ENCODE measurements around the gene GFRA4.

GFRA4 gene

DNA sequence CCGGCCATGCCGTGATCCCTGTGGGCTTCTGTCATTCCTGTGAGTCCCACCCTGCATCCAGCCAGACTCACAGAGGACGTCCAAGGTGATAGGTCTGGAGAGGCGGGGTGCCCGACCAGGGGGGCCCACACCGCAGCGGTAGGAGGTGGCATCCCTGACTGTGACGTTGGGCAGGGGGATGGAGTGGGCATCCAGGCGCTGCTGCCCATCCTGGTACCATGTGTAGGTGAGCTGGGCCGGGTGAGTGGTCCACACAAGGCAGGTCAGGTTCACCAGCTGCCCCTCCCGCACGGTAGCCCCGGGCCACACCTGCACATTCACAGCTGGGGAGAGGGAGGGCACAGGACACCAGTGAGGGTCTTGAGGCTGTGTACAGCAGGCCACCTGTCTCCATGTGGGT, 30.2 kb upstream of the GFRA4 start:
- DNase-seq (ENCODE audit: low read depth) = no peak

DNA sequence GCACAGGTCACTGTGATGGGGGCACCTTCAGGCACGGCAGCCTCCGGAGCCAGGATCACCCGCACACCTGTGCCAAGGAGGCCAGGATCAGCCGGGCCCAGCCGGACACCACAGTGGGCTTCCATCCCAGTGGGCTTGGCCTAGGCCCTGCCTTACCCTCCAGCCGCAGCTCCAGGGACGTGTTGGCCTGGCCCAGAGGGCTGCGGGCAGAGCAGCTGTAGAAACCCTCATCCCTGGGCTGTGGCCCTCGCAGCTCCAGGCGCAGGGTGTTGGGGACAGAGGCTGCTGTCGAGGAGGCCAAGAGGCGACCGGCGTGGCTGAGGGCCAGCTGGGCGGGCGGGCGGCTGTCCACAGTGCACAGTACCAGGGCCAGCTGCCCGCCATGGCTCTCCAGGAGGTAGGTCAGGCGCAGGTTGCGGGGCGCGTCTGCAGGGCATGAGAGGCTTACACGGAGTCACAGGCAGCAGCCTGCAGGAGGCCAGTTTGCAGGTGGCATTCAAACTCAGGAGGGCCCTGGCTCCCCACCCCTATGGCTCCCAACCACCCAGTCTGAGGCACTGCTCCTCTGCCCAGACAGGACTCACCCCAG, 29.6 kb upstream of the GFRA4 start:
- DNase-seq (ENCODE audit: low read depth) = no peak

DNA sequence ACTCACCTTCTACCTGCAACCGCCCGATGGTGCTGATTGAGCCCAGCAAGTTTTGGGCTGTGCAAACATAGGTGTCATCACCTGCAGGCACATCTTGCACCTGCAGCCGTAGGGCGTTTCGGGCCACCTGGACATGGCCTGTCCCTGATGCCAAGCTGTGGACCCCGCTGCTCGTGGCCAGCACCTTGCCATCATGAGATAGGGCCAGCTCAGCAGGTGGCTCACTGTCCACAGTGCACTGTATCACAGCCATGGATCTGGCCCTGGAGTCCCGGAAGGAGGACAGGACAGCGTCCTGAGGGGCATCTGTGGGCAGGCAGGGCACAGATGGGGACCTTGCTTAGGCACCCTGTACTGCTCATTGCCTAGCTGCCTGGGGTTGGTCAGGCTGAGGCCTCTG, 28.7 kb upstream of the GFRA4 start:
- no peak for DNase-seq (ENCODE audit: low read depth)

DNA sequence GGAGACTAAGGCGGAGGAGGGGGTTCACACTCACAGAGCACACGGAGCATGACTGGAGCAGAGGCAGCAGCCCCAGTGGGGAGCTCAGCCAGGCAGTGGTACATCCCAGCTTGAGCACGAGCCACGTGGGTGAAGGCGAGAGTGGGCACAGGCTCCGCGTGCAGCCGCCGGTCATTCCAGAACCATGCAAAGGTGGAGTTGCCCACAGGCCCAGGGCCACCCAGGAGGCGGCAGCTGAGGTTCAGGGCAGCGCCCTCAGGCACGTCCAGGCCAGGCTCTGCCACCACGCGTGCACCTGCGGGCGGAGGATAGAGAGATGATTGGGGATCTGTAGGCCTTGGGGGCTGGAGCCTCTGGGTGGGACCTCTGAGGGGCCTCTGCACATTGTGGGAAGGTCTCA, 28.1 kb upstream of the GFRA4 start:
- DNase-seq (ENCODE audit: low read depth) = no peak

DNA sequence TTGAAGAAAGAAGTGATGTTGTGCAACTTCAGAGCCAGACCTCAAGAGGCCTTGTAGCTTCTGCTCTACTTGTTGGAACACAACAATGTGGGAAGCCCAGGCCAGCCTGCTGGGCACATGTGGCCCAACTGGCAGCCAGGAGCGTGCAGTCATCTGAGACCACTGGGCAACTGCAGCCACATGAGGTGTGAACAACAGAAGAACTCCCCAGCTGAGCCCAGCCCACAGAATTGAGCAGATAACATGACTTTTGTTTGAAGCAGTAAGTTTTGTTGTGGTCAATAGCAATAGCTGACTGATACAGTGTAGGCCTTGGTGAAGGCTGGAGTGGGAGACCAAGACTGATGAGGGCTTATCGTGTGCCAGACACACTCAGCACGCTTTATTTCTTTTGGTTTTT, 27.2 kb upstream of the GFRA4 start:
- no peak for DNase-seq (ENCODE audit: low read depth)

DNA sequence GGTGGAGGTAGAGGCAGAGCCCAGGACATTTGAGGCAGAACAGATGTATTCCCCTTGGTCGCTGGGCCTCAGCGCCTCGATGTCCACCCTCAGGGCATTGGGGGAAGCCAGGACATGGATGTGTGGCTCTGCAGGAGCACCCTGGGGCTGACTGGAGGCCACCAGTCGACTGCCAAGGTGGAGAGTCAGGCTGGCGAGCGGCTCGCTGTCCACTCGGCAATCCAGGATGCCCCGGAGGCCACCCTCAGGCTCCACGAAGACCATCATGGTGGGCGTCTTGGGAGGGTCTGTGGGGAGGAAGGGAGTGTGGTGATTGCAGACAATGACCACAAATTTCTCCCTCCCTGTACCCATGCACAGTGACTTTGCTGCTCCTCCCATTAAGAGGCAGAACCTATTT, 26.8 kb upstream of the GFRA4 start:
- DNase-seq (ENCODE audit: low read depth) = no peak

DNA sequence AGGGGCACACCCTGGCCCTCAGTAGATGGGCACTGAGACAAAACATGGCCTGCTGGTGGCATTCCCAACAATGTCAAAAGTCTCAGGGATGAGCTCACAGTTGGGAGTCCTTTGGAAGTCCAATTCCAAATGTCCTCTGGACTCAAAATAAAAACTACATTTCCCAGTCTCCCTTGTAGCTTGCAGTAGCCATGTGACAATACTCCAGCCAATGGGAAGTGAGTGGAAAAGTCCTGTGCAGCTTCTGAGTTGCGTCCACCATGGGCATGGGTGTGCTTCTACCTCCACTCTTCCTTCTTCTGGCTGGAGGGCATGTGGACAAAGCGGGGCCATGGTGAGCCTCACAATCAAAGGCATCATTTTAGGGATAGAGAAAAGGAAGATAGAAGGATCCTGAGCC, 24.5 kb upstream of the GFRA4 start:
- DNase-seq (ENCODE audit: low read depth) = no peak

DNA sequence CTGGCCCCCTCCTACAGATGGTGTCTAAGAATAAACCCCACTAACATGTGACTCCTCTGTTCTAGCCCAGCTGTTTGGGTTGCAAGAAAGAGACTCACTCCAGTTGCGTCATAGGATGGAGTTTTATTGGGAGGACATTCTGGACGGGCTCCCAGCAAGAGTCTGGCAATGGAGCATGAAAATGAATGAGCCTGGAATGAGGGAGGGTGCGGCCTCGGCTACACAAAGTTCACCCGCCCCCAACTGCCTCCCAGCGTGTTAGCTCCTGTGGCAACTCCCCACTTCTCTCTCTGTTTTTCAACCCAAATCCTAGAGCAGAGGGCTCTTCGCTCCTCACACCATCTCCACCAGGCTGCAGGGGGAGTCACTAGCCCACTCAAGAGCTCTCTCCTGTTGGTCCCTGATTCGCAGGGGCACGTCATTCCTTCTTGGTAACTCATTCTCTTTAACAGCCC, 23.7 kb upstream of the GFRA4 start:
- DNase-seq (ENCODE audit: low read depth) = no peak

DNA sequence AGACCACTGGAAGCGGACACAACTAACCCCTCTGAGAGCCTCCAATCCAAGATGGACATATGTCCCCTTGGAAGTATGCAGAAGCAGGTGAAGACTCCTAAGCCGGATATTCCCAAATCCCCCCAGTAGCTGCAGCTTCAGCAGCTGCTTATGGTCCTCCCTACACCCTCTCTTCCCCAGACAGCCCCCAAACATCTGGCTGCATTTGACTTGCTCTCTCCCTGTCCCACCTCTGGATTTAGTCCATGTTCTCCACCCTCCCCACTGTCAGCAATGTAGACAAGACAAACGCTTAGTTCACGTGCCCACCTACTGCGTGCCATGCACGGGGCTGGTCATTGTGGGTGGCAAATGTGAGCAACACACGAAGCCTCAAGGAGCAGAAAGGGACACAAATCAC, 23.2 kb upstream of the GFRA4 start:
- no peak for DNase-seq (ENCODE audit: low read depth)

DNA sequence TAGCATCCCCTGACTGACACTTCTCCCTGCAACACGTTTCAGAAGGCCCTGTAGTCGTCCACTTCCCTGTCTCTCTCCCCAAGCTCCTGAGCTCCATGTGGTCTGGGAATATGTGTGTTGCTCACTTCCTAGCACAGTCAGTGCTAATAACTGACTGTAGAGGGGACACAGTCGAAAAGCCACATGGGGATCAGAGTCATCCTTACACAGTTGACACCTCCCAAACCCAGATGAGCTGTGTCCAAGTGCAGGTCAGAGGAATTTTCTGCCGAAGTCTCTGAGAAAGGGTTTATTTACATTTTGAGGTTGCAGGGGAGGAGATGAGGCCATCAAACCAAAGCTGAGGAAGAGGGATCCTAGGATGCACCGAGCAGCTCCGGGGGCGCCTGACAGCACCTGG, 22.1 kb upstream of the GFRA4 start:
- no peak for DNase-seq (ENCODE audit: low read depth)

DNA sequence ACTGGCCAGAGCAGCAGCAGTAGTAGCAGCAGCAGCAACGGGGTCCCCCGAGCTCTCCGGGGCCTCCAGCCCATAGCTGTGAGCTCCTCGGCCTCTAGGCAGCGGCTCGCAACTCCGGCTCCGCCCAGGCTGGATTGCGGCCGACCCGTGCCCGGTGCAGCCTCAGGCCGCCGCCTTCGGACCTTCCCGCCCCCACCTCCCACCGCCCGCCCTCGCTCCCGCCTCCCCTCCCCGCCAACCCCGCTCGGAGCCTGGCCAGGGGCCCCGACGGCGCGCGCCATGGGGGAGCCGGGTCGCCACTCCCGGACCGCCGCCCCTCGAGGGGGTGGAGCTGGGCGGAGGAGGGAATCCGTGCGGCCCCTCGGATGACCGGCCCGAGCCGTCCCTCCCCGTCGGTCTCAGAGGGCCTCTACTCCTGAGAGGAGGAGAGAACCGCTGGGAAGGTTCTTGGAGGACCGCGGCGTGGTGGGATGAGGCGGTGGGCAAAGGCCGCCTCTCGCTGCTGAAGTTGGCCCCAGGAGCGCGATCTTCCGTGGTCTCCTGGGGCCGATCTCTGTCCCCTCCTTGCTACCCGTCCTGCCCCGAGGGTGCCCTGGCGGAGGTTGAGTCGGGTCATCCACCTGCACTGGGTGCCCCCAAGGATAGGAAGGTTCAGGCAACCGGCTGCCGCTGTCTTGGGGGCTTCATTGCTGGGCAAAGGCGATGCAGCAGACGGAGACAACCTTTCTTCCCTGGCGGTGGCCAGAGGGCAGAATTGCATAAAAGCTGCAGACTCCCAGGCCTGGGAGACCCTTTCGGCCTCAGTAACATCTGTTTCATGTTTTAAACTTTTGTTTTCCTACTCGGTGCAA, 19.0 kb upstream of the GFRA4 start, which contains the start of gene ADAM33:
ADAM33 (minus strand) TSS at position 80 of the 851 bp plus-strand sequence; CDS start at position 74, 6 bp downstream.
- no peak for DNase-seq (ENCODE audit: low read depth)

DNA sequence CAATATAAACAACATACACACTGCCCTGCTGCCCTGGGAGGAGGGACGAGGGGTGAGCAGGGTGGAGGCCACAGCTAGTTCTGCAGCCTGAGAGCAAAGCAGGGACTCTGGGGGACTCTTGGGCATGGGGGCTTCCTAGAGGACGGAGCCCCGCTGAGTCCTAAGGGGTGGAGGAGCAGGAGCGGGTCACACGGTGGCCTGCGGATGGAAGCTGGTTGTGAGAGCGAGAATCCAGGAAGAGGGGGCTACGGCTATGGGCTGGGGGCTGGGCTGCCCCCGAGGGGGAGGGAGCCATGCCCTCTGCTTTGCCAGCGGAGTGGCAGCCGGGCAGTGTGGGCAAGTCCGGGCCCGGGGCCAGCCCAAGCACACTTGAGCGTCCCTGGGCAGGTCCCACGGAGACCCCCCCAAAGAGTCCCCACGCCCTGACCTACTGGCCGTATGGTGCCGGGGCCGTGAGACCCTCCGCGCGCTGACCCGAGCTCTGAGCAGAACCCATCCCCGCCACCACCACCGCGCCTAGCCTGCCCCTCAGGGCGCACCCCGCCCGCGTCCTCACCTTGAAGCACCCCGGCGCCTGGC, 18.2 kb upstream of the GFRA4 start:
- DNase-seq (ENCODE audit: low read depth) = no peak

DNA sequence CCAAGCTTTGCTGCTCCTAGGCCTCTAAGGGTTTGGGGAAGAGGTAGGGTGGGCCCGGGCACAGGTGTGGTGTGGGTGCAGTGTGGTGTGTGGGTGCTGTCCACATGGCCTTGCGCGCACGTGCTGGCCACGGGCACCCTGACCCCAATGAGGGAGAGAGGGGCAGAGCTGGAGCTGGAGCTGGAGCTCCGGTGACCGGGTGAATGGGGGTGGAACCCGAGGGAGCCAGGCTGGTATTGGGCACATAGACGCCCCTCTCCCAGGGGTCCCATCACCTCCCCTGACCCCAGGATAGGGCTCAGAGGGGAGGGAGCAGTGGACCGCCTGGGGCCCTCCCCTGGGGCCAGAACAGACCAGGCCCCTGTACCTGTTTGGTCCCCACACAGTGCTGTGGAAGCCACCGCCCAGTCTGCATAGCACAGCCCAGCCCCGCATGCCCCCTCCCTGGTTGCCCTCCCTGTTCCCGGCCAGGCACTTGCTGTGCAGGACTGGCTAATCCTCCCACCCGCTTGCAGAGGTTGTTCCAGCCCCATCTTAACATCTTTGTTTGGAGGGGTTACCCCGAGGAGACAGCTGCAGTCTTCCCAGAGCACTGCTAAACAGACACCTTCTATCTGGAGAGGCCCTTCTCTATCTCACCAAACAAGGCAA, 17.6 kb upstream of the GFRA4 start:
- no peak for DNase-seq (ENCODE audit: low read depth)

DNA sequence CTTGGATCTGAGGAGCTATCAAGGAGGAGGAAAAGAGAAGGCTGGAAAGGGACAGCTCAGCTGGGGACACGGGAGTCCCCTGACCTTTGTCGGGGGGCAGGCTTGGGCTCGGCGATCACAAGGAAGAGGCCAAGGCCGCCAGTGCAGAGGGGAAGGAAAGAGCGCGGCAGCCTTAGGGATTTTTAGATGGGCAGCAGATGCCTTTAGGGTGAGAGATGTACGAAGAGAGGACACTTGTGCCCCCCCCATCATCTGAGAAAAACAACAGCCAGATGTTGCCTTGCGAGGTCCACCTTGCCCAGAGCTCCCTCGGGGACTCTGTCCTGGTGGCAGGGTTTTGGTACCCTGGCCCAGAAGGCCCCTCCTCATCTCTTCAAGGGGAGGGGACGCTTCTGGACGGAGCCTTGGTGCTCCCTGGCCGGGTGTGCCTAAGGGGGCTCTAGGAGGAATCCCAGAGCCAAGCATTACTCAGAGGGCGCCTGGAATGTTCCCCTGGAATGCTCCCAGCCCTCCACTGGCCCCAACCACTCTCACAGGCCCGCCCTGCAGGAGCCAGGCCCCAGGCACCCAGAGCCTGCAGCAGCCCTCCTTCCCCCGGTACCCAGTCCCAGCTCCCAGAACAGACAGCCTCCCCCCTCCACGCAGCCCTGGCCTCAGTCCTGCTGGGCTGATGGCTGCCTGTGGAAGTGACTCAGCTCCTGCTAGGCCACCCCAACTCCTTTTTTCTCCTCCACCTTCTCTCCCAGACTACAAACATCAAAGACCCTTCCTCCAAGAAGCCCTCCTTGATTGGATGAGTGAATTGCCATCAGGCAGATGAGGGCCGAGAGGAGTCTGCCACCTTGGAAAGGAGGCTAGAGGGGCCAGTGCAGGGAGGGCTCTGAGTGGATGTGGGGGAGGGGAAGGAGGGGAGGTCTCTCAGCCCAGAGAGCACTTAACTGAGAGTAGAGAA, 16.8 kb upstream of the GFRA4 start:
- no peak for DNase-seq (ENCODE audit: low read depth)

DNA sequence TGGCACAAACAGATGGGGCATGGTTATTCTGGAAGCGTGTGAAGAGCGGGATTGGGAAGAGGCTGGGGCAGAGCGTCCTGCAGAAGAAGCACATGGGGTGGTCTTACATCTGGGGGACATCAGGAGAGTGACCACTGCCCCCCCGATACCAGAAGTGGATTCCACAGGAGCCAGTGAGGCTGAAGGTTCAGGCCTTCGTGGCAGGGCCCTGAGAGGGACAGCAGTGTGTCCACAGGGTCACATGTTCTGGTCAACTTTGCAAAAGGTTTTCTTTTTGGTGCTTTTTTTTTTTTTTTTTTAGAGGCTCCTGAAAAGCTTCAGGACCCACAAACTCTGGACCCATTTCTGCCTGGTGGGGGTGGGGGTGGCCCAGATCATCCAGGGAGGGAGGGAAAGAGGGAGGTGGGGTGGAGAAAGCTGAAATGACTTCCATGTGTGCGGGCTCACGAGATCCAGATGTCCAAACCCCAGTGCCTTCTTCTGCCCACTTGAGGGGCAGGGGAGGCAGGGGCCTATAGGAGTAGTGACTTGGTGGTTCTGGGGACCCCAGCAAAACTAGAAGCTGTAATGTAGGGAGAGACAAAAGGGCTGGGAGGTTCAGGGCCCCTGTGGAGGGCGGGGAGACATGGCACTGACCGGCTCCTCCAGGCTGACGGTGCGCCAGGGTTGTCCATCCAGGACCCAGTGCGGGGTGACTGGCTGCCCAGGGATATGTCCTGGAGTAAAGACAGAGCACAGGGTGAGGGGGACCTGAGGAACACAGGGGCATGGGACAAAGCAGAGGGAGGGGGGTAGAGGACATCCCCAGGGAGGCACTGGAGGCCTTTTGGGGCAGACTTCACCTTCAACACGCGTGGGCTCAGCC, 15.9 kb upstream of the GFRA4 start:
- DNase-seq (ENCODE audit: low read depth) = no peak

DNA sequence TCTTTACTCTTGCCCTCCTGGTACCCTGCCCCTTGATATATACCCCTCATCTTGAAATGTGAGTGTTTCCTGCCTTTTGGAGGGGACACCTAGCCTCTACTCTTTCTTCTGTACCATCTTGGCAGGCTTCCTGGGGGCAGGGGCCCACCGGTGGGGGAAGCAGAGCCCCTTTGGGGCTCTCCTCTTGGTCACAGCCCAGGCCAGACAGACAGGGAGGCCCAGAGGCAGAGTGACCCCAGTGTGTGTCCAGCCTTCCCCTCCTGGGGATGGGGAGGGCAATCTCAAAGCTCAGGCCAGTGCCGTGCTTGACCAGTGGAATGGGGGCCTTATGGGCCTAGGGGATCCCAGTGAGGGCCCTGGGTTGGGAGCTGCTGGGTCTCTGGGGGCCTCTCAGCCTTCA, 15.0 kb upstream of the GFRA4 start:
- DNase-seq (ENCODE audit: low read depth) = no peak

DNA sequence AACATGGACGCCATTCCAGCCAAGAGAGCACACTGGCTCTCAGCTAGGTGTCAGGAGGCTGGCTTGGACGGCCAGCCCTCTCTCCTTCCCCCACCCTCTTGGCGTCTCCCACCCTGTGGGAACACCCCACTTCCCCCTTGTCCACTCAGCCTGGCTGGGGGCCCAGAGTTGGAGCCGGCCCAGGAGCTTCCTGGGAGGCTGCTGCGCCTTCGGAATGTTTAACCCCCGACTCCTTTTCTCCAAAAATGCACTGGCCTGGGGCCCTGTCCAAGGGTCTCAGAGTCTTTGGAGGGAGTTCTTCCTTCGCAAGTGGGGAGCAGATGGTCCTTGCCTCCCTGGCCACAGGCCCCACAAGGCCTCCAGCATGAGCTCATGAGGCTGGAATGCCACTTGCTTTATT, 14.5 kb upstream of the GFRA4 start:
- DNase-seq (ENCODE audit: low read depth) = no peak

DNA sequence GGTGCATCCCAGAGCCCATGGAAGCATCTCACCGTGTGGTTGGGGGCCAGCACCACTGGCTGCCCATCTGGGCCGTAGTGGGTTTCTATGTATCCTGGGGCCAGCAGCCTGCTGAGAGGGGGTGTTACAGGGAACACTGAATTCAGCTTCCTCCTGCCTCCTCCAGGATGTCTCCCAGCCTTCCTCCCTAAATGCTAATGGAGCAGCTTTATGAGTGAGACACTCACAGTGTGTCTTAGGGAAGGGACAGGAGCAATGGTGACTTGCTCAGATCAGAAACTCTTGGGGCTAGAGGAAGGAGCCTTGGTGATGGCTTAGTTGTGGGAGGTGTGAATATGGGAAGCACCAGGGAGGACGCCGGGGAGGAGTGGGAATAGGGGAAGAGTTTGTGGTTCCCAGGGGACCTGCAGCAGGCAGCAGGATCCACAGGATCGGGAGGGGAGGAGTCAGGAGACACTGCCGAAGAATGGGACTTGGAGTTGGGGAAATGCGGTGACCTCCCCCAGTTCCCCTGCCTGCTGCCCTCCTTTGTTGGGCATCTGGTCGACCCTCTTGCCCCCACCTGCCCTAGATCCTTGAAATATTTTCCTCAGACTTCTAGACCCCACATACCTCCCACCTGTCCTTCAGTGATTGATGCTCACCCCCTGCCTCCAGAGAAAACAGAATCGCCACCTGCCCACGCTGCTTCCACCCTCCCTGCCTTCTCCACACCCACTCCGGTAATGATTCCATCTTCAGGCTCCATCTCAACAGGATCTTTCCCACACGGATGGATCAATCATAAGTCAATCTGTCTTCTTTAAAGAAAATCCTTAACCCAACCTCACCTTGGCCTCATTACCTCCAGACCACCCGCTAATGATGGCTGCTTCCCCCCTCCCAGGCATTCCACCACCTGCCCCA, 12.0 kb upstream of the GFRA4 start:
- DNase-seq (ENCODE audit: low read depth) = no peak

DNA sequence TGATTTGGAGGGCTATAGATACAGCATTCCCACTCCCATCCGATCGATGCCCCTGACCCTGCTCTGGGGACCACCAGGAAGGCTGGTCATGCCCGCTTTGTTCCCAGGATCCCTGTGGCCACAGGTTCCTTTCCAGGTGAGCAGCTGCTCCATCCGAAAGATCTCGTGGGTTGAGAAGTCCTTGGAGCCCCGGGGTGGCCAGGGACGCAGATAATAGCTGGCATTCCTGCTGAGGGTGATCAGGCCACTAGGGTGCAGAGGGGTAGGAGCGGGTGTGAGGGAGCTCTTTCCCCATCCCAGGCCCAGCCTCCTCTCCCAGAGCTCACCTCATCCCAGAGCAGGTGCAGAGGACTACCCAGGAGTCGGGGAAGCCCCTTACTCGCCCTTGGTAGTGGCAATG, 11.2 kb upstream of the GFRA4 start:
- DNase-seq (ENCODE audit: low read depth) = no peak
